ENCODE data around the gene ARFIP1. TPM values are rescaled to one million over a fixed set of nuclear protein-coding genes. Genes with fewer than 3 reads are reported as not detected.

The ARFIP1 gene
- total RNA-seq, 1 donor from 2014 or later, result 32.5 TPM

DNA sequence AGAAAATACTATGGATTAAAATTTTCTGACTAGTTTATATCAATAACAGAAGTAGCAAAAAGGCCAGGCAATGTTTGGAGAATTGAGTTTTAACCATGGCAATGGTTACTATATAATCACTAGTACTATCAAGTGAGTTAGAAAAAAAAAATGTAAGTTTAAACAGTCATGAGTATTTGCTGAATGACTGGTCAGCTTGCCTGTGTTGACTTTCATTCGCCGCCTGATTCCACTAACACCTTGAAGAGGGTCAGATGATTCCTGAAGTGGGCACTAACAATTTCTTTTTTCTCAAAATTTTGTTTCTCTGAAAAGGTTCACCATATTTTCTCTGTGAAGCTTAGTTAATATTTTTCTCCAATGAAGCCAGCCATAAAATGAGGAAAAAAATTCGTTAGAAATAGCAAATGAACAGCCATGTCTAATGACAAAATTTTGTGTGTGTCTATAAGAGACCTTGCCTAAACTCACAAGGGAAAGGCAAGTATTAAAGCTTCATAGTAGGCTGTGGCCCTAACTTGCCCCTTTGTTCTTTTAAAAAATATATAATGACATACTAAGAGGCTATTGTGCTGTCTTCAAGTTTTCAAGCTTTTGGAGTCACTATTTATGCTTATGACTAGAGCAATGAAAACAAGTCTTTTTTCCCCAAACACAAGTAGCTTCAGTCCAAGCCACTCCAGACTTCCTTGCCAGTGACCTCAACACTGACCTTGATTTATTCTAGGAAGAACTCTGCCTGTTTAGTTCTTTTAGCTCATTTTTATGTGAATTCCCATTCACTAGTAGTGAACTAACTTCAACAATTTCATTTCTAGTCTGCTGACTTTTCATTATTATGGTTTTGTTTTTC, 138.0 kb downstream of the ARFIP1 start:
- peaks cover 23% of the 10 kb centered on the region for H3K36me3 Mint-ChIP-seq
- no peak overlapping the region for H3K4me3 Mint-ChIP-seq
- H3K4me1 Mint-ChIP-seq (ENCODE audit: unreplicated experiment), result no peaks in the 10 kb centered on the region

DNA sequence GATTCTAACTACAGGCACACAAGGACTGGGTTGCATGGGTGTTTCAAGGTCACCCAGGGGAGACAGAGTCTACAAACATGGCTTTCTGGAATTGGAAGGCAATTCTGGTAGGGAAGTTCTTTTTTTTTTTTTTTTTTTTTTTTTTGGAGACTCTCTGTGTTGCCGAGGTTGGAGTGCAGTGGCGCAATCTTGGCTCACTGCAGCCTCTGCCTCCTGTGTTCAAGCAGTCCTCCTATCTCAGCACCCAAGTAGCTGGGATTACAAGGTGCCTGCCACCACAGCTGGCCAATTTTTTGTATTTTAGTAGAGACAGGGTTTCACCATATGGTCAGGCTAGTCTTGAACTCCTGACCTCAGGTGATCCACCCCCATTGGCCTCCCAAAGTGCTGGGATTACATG, 140.1 kb downstream of the ARFIP1 start:
- H3K36me3 Mint-ChIP-seq, result peaks cover 23% of the 10 kb centered on the region
- TF ChIP-seq, protein P1, sequence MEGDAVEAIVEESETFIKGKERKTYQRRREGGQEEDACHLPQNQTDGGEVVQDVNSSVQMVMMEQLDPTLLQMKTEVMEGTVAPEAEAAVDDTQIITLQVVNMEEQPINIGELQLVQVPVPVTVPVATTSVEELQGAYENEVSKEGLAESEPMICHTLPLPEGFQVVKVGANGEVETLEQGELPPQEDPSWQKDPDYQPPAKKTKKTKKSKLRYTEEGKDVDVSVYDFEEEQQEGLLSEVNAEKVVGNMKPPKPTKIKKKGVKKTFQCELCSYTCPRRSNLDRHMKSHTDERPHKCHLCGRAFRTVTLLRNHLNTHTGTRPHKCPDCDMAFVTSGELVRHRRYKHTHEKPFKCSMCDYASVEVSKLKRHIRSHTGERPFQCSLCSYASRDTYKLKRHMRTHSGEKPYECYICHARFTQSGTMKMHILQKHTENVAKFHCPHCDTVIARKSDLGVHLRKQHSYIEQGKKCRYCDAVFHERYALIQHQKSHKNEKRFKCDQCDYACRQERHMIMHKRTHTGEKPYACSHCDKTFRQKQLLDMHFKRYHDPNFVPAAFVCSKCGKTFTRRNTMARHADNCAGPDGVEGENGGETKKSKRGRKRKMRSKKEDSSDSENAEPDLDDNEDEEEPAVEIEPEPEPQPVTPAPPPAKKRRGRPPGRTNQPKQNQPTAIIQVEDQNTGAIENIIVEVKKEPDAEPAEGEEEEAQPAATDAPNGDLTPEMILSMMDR (conservative IDR thresholded peaks at IDR 0.05), result no peak
- H3K27me3 Mint-ChIP-seq, result no peaks in the 10 kb centered on the region
- no peaks in the 10 kb centered on the region for H3K9me3 Mint-ChIP-seq
- no peak overlapping the region for H3K27ac Mint-ChIP-seq
- DNase-seq (ENCODE audit: extremely low spot score, unreplicated experiment), result no peak
- H3K4me1 Mint-ChIP-seq (ENCODE audit: unreplicated experiment), result no peaks in the 10 kb centered on the region
- no peak overlapping the region for H3K4me3 Mint-ChIP-seq

More for the DNA sequence above, 138.0 kb downstream of the ARFIP1 start:
- Mint-ChIP-seq H3K27me3 (no peaks in the 10 kb centered on the region), H3K9me3 (no peaks in the 10 kb centered on the region), H3K27ac (no peak overlapping the region)
- no peak for DNase-seq (ENCODE audit: extremely low spot score, unreplicated experiment)
- TF ChIP-seq, protein P1 (conservative IDR thresholded peaks at IDR 0.05), result no peak

DNA sequence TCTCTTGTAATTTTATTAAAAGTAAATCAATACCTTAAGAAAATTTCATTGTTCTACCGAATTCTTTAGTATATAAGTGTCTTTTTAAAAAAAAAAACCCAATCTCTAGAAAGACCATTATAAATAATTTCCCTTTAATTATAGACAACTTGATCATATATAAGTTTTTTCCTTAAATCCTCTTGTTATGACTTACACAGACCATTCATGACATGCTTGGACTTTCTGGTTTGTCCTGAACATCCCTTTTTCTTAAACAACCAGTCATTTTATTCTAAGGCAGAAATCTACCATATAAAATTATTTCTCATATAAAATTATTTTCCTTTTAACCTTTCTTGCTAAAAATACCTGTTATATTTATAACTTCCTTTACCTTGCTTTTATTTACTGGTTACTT, 141.0 kb downstream of the ARFIP1 start:
- H3K9me3 Mint-ChIP-seq, result no peaks in the 10 kb centered on the region
- H3K36me3 Mint-ChIP-seq, result peaks cover 23% of the 10 kb centered on the region
- DNase-seq (ENCODE audit: extremely low spot score, unreplicated experiment), result no peak
- H3K27me3 Mint-ChIP-seq, result no peaks in the 10 kb centered on the region
- TF ChIP-seq, protein P1 (conservative IDR thresholded peaks at IDR 0.05), result no peak
- H3K27ac Mint-ChIP-seq, result no peak overlapping the region
- H3K4me1 Mint-ChIP-seq (ENCODE audit: unreplicated experiment), result no peaks in the 10 kb centered on the region
- H3K4me3 Mint-ChIP-seq, result no peak overlapping the region

DNA sequence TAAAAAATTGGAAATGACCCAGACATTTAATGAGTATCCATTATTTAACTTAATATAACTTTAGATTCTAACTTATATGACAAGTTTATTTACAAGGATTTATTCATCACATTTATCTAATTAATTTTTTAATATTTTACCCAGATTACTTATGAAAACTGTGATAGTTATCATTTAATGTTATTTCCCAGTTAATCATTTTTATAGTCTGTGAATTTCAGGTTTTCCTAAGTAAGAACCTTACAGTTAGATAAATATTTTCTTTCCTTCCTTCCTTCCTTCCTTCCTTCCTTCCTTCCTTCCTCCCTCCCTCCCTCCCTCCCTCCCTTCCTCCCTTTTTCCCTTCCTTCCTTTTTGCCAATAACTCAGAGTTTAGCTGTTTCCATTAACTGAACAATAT, 141.5 kb downstream of the ARFIP1 start:
- Mint-ChIP-seq H3K27me3 (no peaks in the 10 kb centered on the region), H3K4me3 (no peak overlapping the region), H3K27ac (no peak overlapping the region), H3K36me3 (peaks cover 20% of the 10 kb centered on the region), H3K9me3 (no peaks in the 10 kb centered on the region), H3K4me1 (ENCODE audit: unreplicated experiment) (no peaks in the 10 kb centered on the region)
- DNase-seq (ENCODE audit: extremely low spot score, unreplicated experiment), result no peak
- TF ChIP-seq, protein P1 (conservative IDR thresholded peaks at IDR 0.05), result no peak

DNA sequence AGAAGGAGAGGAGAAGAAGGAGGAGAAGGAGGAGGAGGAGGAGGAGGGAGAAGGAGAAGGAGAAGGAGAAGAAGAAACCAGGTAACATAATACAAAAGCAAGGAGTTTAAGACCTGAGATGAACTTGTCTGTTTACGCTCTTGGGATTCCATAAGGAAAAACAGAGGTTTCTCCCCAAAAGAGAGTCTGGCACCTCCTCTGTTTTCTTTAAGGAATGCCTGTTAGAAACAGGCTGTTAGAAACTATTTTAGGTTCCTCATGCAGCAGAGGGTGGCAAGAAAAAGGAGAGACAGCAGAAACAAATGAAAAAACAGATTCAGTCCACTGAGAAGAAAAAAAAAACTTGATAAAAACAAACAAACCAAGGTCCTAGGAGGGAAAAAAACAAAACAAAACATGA, 146.1 kb downstream of the ARFIP1 start:
- H3K4me1 Mint-ChIP-seq (ENCODE audit: unreplicated experiment), result peaks cover 18% of the 10 kb centered on the region
- no peak overlapping the region for H3K27ac Mint-ChIP-seq
- H3K36me3 Mint-ChIP-seq, result peaks cover 9% of the 10 kb centered on the region

More for the DNA sequence above, 146.1 kb downstream of the ARFIP1 start:
- TF ChIP-seq, protein P1 (conservative IDR thresholded peaks at IDR 0.05), result no peak
- Mint-ChIP-seq H3K27me3 (no peaks in the 10 kb centered on the region), H3K4me3 (no peak overlapping the region), H3K9me3 (no peaks in the 10 kb centered on the region)
- no peak for DNase-seq (ENCODE audit: extremely low spot score, unreplicated experiment)

Data from type B pancreatic cell (in vitro differentiated cells).